Neural cell (in vitro differentiated cells): ENCODE measurements around the gene COL23A1. TPM values are rescaled to one million over a fixed set of nuclear protein-coding genes. Genes with fewer than 3 reads are reported as not detected.

Experiments used
- H2AFZ ChIP-seq: fragments of 200-600, 300-800 bp; sonication (generic), shearing (Covaris generic); 2 replicates; pipeline ENCODE4 v1.6.0; 2014; ENCODE audit warnings: low read depth, mild to moderate bottlenecking, antibody characterized with exemption, low read length, moderate library complexity
- H3F3A ChIP-seq: fragments of 200-600 bp; shearing (Covaris generic); 2 replicates; pipeline ENCODE4 v1.6.1; 2016; ENCODE audit warnings: mild to moderate bottlenecking, moderate library complexity, mixed read lengths, antibody characterized with exemption, low read length; ENCODE audit not compliant: insufficient read depth, poor library complexity, severe bottlenecking
- H3K27ac ChIP-seq: fragments of 200-600, 300-800 bp; sonication (generic), shearing (Covaris generic); 2 replicates; pipeline ENCODE4 v1.5.1; 2014; ENCODE audit warnings: mild to moderate bottlenecking, low read length, moderate library complexity
- H3K27me3 ChIP-seq: fragments of 300-800, 200-600 bp; sonication (generic), shearing (Covaris generic); 2 replicates; pipeline ENCODE4 v1.6.0; 2014; ENCODE audit warnings: mild to moderate bottlenecking, low read depth, low read length, moderate library complexity; ENCODE audit not compliant: insufficient read depth
- H3K36me3 ChIP-seq: fragments of 300-800, 200-600 bp; sonication (generic), shearing (Covaris generic); 2 replicates; pipeline ENCODE4 v1.5.1; 2014; ENCODE audit warnings: mild to moderate bottlenecking, antibody characterized with exemption, low read length, moderate library complexity; ENCODE audit not compliant: insufficient read depth
- H3K4me2 ChIP-seq: fragments of 300-800, 200-600 bp; sonication (generic), shearing (Covaris generic); 2 replicates; pipeline ENCODE4 v1.6.0; 2014; ENCODE audit warnings: mild to moderate bottlenecking, low read length
- H3K4me3 ChIP-seq: fragments of 300-800, 200-600 bp; sonication (generic), shearing (Covaris generic); 2 replicates; pipeline ENCODE4 v1.5.1; 2014; ENCODE audit warnings: mild to moderate bottlenecking, low read length, moderate library complexity
- H3K79me2 ChIP-seq: fragments of 200-600 bp; shearing (Covaris generic); replicated peaks from 2 replicates; pipeline ENCODE4 v1.6.0; 2014; ENCODE audit warnings: mild to moderate bottlenecking, low read length, moderate library complexity; ENCODE audit not compliant: insufficient read depth
- H3K9ac ChIP-seq: fragments of 300-800, 200-600 bp; sonication (generic), shearing (Covaris generic); 2 replicates; pipeline ENCODE4 v1.6.1; 2016; ENCODE audit warnings: mild to moderate bottlenecking, low read length, mixed read lengths
- H3K9me2 ChIP-seq: fragments of 200-600 bp; shearing (Covaris generic); 2 replicates; pipeline ENCODE4 v1.6.1; 2016; ENCODE audit warnings: mild to moderate bottlenecking, low read length, mixed read lengths; ENCODE audit not compliant: insufficient read depth
- H3K9me3 ChIP-seq: fragments of 200-600, 300-800 bp; sonication (generic), shearing (Covaris generic); 2 replicates; pipeline ENCODE4 v1.6.1; 2016; ENCODE audit warnings: mild to moderate bottlenecking, mixed run types, low read length, moderate library complexity, mixed read lengths
- H4K20me1 ChIP-seq: fragments of 200-600 bp; shearing (Covaris generic); 2 replicates; pipeline ENCODE4 v1.6.1; 2016; ENCODE audit warnings: mild to moderate bottlenecking, mixed run types; ENCODE audit not compliant: insufficient read depth
- CTCF ChIP-seq: fragments of 450-650 bp; IDR thresholded peaks from 2 replicates; pipeline ENCODE4 v1.5.1; 2014; ENCODE audit warnings: antibody characterized with exemption, mild to moderate bottlenecking, moderate library complexity; ENCODE audit not compliant: poor library complexity, severe bottlenecking
- EP300 ChIP-seq: fragments of 450-650 bp; conservative IDR thresholded peaks from 2 replicates; pipeline ENCODE4 v1.6.1; 2014; ENCODE audit warnings: antibody characterized with exemption, mild to moderate bottlenecking, moderate library complexity; ENCODE audit not compliant: poor library complexity, severe bottlenecking
- EZH2 ChIP-seq: fragments of 200-600, 300-800 bp; shearing (Covaris generic), sonication (generic); IDR thresholded peaks from 2 replicates; pipeline ENCODE4 v1.6.1; 2014; ENCODE audit warnings: antibody characterized with exemption, low read length, borderline replicate concordance, mild to moderate bottlenecking; ENCODE audit not compliant: insufficient read depth, poor library complexity, severe bottlenecking
- MXI1 ChIP-seq: fragments of 450-650 bp; conservative IDR thresholded peaks from 2 replicates; pipeline ENCODE4 v1.6.1; 2014; ENCODE audit warnings: antibody characterized with exemption, mild to moderate bottlenecking; ENCODE audit not compliant: poor library complexity, severe bottlenecking
- POLR2AphosphoS5 ChIP-seq: IDR thresholded peaks from 2 replicates; pipeline ENCODE4 v1.6.1; 2012
- RAD21 ChIP-seq: fragments of 450-650 bp; conservative IDR thresholded peaks from 2 replicates; pipeline ENCODE4 v1.6.1; 2014; ENCODE audit warnings: antibody characterized with exemption, mild to moderate bottlenecking, moderate library complexity
- REST ChIP-seq: IDR thresholded peaks from 2 replicates; pipeline ENCODE4 v1.6.1; 2012; ENCODE audit warnings: borderline replicate concordance
- SMC3 ChIP-seq: fragments of 450-650 bp; conservative IDR thresholded peaks from 2 replicates; pipeline ENCODE4 v1.6.1; 2014; ENCODE audit warnings: antibody characterized with exemption, mild to moderate bottlenecking, moderate library complexity; ENCODE audit not compliant: poor library complexity
- TAF1 ChIP-seq: IDR thresholded peaks from 2 replicates; pipeline ENCODE4 v1.6.1; 2012; ENCODE audit warnings: low read depth
- polyA plus RNA-seq: library from polyadenylated mRNA; depleted of rRNA; stranded (reverse); fragments of >200 nt; gene quantifications from 2 replicates; pipeline ENCODE4 v1.2.3, GENCODE V29; 2014

The COL23A1 gene
- polyA plus RNA-seq, 1 donor from 2014 or later: not detected

GRCh38 chr5:178216779-178217178, 373.4 kb downstream of the COL23A1 start:
- Histone ChIP-seq H4K20me1 (no peaks in the 10 kb centered on the region), H3K4me2 (no peak overlapping the region)

GRCh38 chr5:178216088-178216534, 374.1 kb downstream of the COL23A1 start:
- TF ChIP-seq POLR2AphosphoS5 (no peak), SMC3 (no peak), CTCF (no peak), REST (no peak), EZH2 (no peak), RAD21 (no peak), EP300 (no peak), MXI1 (no peak), TAF1 (no peak)
- Histone ChIP-seq H3K4me2 (no peak overlapping the region), H3K27ac (no peak overlapping the region), H3K36me3 (peaks cover 10% of the 10 kb centered on the region), H3K27me3 (no peaks in the 10 kb centered on the region), H3K4me3 (no peak overlapping the region), H3K9me3 (no peaks in the 10 kb centered on the region), H3K9ac (no peak overlapping the region), H4K20me1 (no peaks in the 10 kb centered on the region), H3K79me2 (no peaks in the 10 kb centered on the region), H2AFZ (no peak overlapping the region), H3K9me2 (no peaks in the 10 kb centered on the region), H3F3A (no peaks in the 10 kb centered on the region)

More at GRCh38 chr5:178216779-178217178, 373.4 kb downstream of the COL23A1 start:
- H3K27ac ChIP-seq: no peak overlapping the region
- H3K4me3 ChIP-seq: no peak overlapping the region
- no peaks in the 10 kb centered on the region for H3K27me3 ChIP-seq
- H3K9ac ChIP-seq: no peak overlapping the region
- H2AFZ ChIP-seq: no peak overlapping the region
- H3K9me2 ChIP-seq: no peaks in the 10 kb centered on the region
- H3K79me2 ChIP-seq: no peaks in the 10 kb centered on the region
- TF ChIP-seq REST: no peak
- peaks cover 10% of the 10 kb centered on the region for H3K36me3 ChIP-seq
- no peaks in the 10 kb centered on the region for H3F3A ChIP-seq
- no peaks in the 10 kb centered on the region for H3K9me3 ChIP-seq
